GM23338 (cell line): ENCODE results near the gene ABCC1. TPM values are rescaled to one million over a fixed set of nuclear protein-coding genes. Genes with fewer than 3 reads are reported as not detected.

Experiments used
- ATAC-seq: fragments of 200-7000 bp; cut with Tn5 transposase; 3 replicates; pipeline ENCODE4 v1.9.1; 2020
- DNase-seq: peaks from one replicate; pipeline ENCODE4 v3.0.0-alpha.2; 2015; ENCODE audit warnings: low spot score
- H2AFZ ChIP-seq: fragments of 200-600 bp; sonication (generic); 2 replicates; pipeline ENCODE4 v1.8.0; 2016; ENCODE audit warnings: antibody characterized with exemption, mild to moderate bottlenecking, moderate library complexity
- H3F3A ChIP-seq: fragments of 200-600 bp; sonication (generic); replicated peaks from 2 replicates; pipeline ENCODE4 v1.8.0; 2017; ENCODE audit warnings: antibody characterized with exemption, mixed run types, low read depth
- H3K27ac ChIP-seq: fragments of 200-600 bp; sonication (generic); 2 replicates; pipeline ENCODE4 v1.6.1; 2016; ENCODE audit warnings: low read depth
- H3K27me3 ChIP-seq: fragments of 200-600 bp; sonication (generic); 2 replicates; pipeline ENCODE4 v1.8.0; 2016; ENCODE audit warnings: mild to moderate bottlenecking, mixed run types, moderate library complexity; ENCODE audit not compliant: insufficient read depth
- H3K36me3 ChIP-seq: fragments of 200-600 bp; sonication (generic); 2 replicates; pipeline ENCODE4 v1.8.0; 2016; ENCODE audit warnings: mild to moderate bottlenecking; ENCODE audit not compliant: insufficient read depth
- H3K4me1 ChIP-seq: fragments of 200-600 bp; sonication (generic); 2 replicates; pipeline ENCODE4 v1.8.0; 2016; ENCODE audit warnings: mild to moderate bottlenecking, moderate library complexity; ENCODE audit not compliant: insufficient read depth
- H3K4me2 ChIP-seq: fragments of 200-600 bp; sonication (generic); 2 replicates; pipeline ENCODE4 v1.7.1; 2017; ENCODE audit warnings: mixed run types
- H3K4me3 ChIP-seq: fragments of 200-600 bp; sonication (generic); 2 replicates; pipeline ENCODE4 v1.6.1; 2016; ENCODE audit warnings: mixed run types
- H3K79me2 ChIP-seq: fragments of 200-600 bp; sonication (generic); replicated peaks from 2 replicates; pipeline ENCODE4 v1.8.0; 2017; ENCODE audit warnings: mild to moderate bottlenecking; ENCODE audit not compliant: insufficient read depth
- H3K9me2 ChIP-seq: fragments of 200-600 bp; sonication (generic); 2 replicates; pipeline ENCODE4 v1.8.0; 2017; ENCODE audit not compliant: insufficient read depth
- H4K20me1 ChIP-seq: fragments of 200-600 bp; sonication (generic); replicated peaks from 2 replicates; pipeline ENCODE4 v1.8.0; 2017; ENCODE audit warnings: mild to moderate bottlenecking; ENCODE audit not compliant: insufficient read depth
- H3K27ac Mint-ChIP-seq: 2 replicates; pipeline ENCODE4 v1.8.0; 2020; ENCODE audit warnings: inconsistent platforms, mild to moderate bottlenecking, moderate library complexity, mixed read lengths
- H3K27me3 Mint-ChIP-seq: 3 replicates; pipeline ENCODE4 v1.8.0; 2022; ENCODE audit warnings: low read depth, mild to moderate bottlenecking, moderate library complexity, mixed read lengths, inconsistent platforms; ENCODE audit not compliant: insufficient read depth, poor library complexity
- H3K36me3 Mint-ChIP-seq: 3 replicates; pipeline ENCODE4 v1.8.0; 2021; ENCODE audit warnings: low read depth, mild to moderate bottlenecking, inconsistent platforms, moderate library complexity, mixed read lengths
- H3K4me1 Mint-ChIP-seq: 3 replicates; pipeline ENCODE4 v1.8.0; 2020; ENCODE audit warnings: mild to moderate bottlenecking, inconsistent platforms, mixed read lengths
- H3K4me3 Mint-ChIP-seq: 3 replicates; pipeline ENCODE4 v1.8.0; 2021; ENCODE audit warnings: moderate library complexity, mild to moderate bottlenecking, inconsistent platforms, mixed read lengths
- H3K9me3 Mint-ChIP-seq: 3 replicates; pipeline ENCODE4 v1.8.0; 2020; ENCODE audit warnings: moderate library complexity, mild to moderate bottlenecking, inconsistent platforms, mixed read lengths
- CREB1 ChIP-seq: fragments of 250-450 bp; sonication (Bioruptor Pico); IDR thresholded peaks from 2 replicates; pipeline ENCODE4 v1.5.0; 2020; ENCODE audit warnings: low read depth, mild to moderate bottlenecking, moderate library complexity
- EZH2phosphoT487 ChIP-seq: fragments of 200-600 bp; sonication (generic); IDR thresholded peaks from one replicate; pipeline ENCODE4 v1.8.1; 2018; ENCODE audit warnings: antibody characterized with exemption; ENCODE audit not compliant: unreplicated experiment
- NANOG ChIP-seq: IDR thresholded peaks from 2 replicates; pipeline ENCODE4 v1.6.1; 2016; ENCODE audit warnings: antibody characterized with exemption, borderline replicate concordance
- ZNF114 ChIP-seq: fragments of 250-450 bp; sonication (Bioruptor Pico); IDR thresholded peaks from 2 replicates; pipeline ENCODE4 v1.5.0; 2020; ENCODE audit warnings: mild to moderate bottlenecking, moderate library complexity
- ZNF462 ChIP-seq: fragments of 250-450 bp; sonication (Bioruptor Pico); IDR thresholded peaks from 2 replicates; pipeline ENCODE4 v1.5.0; 2020; ENCODE audit warnings: mild to moderate bottlenecking, moderate library complexity
- polyA plus RNA-seq: library from polyadenylated mRNA; unstranded; fragments of >200 nt; fragmentation: Nextera tagmentation; extraction: Ambion mirVana; gene quantifications from 2 replicates; pipeline ENCODE4 v1.2.1, GENCODE V29; 2016
- total RNA-seq: library from RNA; depleted of rRNA; stranded (reverse); fragments of >200 nt; shearing (Covaris generic); gene quantifications from 2 replicates; pipeline ENCODE4 v1.2.3, GENCODE V29; 2014
- TF ChIP-seq, protein P1 (sequence below): IDR thresholded peaks from 2 replicates; pipeline ENCODE4 v1.6.1; 2016; ENCODE audit warnings: antibody characterized with exemption
- TF ChIP-seq, protein P2 (sequence below), 2 experiments: fragments of 200-600 bp in 1 of 2; sonication (generic) in 1 of 2; conservative IDR thresholded peaks; 2 replicates each; pipeline versions ENCODE4 v1.5.1 to v1.6.1; 2016 to 2017; ENCODE audit warnings: antibody characterized with exemption in 2 of 2, low read depth in 2 of 2, mild to moderate bottlenecking in 2 of 2, moderate library complexity in 1 of 2

ABCC1 gene
- total and polyA plus RNA-seq, 2 experiments from 2014 or later = 11.0 to 46.6 TPM

DNA sequence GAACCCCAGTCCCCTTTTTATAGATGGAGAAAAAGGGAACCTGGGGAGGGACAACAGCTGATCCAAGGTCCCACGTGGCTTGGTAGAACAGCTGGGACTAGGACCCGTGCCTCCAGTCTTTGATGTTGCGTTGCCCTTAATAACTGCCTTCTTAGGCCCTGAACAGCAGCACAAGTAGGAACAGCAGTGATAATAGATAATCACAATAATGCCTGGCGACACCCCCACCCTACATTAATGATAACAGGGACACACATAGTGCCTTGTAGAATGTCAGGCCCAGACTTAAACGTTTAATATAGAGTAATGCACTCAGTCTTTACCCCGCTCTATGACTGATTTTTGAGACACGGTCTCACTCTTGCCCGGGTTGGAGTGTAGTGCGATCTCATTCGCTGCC lies 177.5 kb downstream of the ABCC1 start (continued):
- TF ChIP-seq ZNF462 (no peak), NANOG (no peak)
- TF ChIP-seq, protein P1, sequence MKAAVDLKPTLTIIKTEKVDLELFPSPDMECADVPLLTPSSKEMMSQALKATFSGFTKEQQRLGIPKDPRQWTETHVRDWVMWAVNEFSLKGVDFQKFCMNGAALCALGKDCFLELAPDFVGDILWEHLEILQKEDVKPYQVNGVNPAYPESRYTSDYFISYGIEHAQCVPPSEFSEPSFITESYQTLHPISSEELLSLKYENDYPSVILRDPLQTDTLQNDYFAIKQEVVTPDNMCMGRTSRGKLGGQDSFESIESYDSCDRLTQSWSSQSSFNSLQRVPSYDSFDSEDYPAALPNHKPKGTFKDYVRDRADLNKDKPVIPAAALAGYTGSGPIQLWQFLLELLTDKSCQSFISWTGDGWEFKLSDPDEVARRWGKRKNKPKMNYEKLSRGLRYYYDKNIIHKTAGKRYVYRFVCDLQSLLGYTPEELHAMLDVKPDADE = no peak
- TF ChIP-seq, protein P2, sequence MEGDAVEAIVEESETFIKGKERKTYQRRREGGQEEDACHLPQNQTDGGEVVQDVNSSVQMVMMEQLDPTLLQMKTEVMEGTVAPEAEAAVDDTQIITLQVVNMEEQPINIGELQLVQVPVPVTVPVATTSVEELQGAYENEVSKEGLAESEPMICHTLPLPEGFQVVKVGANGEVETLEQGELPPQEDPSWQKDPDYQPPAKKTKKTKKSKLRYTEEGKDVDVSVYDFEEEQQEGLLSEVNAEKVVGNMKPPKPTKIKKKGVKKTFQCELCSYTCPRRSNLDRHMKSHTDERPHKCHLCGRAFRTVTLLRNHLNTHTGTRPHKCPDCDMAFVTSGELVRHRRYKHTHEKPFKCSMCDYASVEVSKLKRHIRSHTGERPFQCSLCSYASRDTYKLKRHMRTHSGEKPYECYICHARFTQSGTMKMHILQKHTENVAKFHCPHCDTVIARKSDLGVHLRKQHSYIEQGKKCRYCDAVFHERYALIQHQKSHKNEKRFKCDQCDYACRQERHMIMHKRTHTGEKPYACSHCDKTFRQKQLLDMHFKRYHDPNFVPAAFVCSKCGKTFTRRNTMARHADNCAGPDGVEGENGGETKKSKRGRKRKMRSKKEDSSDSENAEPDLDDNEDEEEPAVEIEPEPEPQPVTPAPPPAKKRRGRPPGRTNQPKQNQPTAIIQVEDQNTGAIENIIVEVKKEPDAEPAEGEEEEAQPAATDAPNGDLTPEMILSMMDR (conservative IDR thresholded peaks at IDR 0.05; ENCODE audit: low read depth in 2 of 2) = no peak

DNA sequence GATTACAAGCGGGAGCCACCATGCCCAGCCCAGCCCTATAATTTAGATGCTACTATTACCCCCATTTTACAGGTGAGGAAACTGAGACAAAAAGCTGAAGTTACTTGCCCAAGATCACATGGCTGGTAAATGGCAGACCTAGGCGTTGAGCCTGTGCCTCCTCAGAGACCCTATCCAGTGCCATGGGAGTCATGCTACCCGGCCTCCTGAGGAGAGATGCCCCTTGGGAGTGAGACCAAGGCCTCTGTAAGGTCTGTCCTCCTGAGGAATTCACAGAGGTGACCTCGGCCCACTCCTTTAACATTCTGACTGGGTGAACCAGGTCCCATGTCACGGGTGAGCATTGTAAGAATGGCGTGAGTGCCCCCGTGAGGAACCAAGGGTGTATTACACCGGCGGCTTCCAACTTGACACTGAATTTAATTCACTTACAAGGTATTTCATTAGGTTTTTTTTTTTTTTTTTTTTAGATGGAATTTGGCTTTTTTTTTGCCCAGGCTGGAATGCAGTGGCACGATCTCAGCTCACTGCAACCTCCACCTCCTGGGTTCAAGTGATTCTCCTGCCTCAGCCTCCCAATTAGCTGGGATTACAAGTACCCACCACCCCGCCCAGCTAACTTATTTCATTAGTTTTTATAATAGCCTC lies 178.2 kb downstream of the ABCC1 start:
- Histone ChIP-seq H3K27me3 (no peaks in the 10 kb centered on the region), H4K20me1 (no peaks in the 10 kb centered on the region), H3F3A (no peaks in the 10 kb centered on the region), H3K36me3 (peaks cover 36% of the 10 kb centered on the region), H3K27ac (0 out of 2 replicates have a peak overlapping the region, but pooled peaks have one; percentile 46), H3K4me2 (no peak overlapping the region), H2AFZ (no peak overlapping the region), H3K4me1 (no peaks in the 10 kb centered on the region), H3K4me3 (no peak overlapping the region), H3K79me2 (no peaks in the 10 kb centered on the region), H3K9me2 (no peaks in the 10 kb centered on the region)
- Mint-ChIP-seq H3K9me3 (peaks cover 11% of the 10 kb centered on the region; the same call in 2 of the 3 replicates), H3K36me3 (peaks cover 72% of the 10 kb centered on the region), H3K27ac (peak overlapping the region; percentile 92), H3K27me3 (peaks cover 8% of the 10 kb centered on the region), H3K4me1 (no peaks in the 10 kb centered on the region), H3K4me3 (no peak overlapping the region)
- DNase-seq (peak; percentile 93), ATAC-seq (peak; percentile 96)
- no peak for TF ChIP-seq NANOG
- TF ChIP-seq CREB1 (CRISPR knock-in tag) = no peak
- no peak for TF ChIP-seq ZNF114 (CRISPR knock-in tag)
- TF ChIP-seq, protein P1 = no peak
- TF ChIP-seq EZH2phosphoT487 = no peak
